ENCODE results near the gene HTR2C.
A peak's percentile ranks its signal among the peaks of the same experiment; 100 is the strongest.

HTR2C gene

GRCh38 chrX:114841051-114841450, 257.2 kb downstream of the HTR2C start:
- ATAC-seq = peak; percentile 40; the same call in 1 of the 3 replicates
- no peak for TF ChIP-seq ARNTL (CRISPR knock-in tag; IDR thresholded peaks at IDR 0.05; ENCODE audit: borderline replicate concordance, low read depth)
- TF ChIP-seq TOX (CRISPR knock-in tag; IDR thresholded peaks at IDR 0.05; ENCODE audit: borderline replicate concordance) = no peak
- no peak for TF ChIP-seq ZC3H10 (CRISPR knock-in tag; IDR thresholded peaks at IDR 0.05)
- no peak for TF ChIP-seq ZNF565 (CRISPR knock-in tag; conservative IDR thresholded peaks at IDR 0.05; ENCODE audit: low read depth)
- no peak for TF ChIP-seq PATZ1 (CRISPR knock-in tag; IDR thresholded peaks at IDR 0.05; ENCODE audit: borderline replicate concordance)

GRCh38 chrX:114842181-114842580, 258.3 kb downstream of the HTR2C start:
- no peak for ATAC-seq
- TF ChIP-seq ARNTL (CRISPR knock-in tag; IDR thresholded peaks at IDR 0.05; ENCODE audit: borderline replicate concordance, low read depth) (no peak), BACH2 (CRISPR knock-in tag; IDR thresholded peaks at IDR 0.05; ENCODE audit: borderline replicate concordance) (no peak), CSDC2 (CRISPR knock-in tag; IDR thresholded peaks at IDR 0.05) (no peak), ZNF565 (CRISPR knock-in tag; conservative IDR thresholded peaks at IDR 0.05; ENCODE audit: low read depth) (no peak), GLIS3 (CRISPR knock-in tag; IDR thresholded peaks at IDR 0.05) (no peak), TOX (CRISPR knock-in tag; IDR thresholded peaks at IDR 0.05; ENCODE audit: borderline replicate concordance) (no peak), CREB5 (CRISPR knock-in tag; IDR thresholded peaks at IDR 0.05; ENCODE audit: low read depth) (no peak), ZFP3 (CRISPR knock-in tag; IDR thresholded peaks at IDR 0.05) (no peak), ISL1 (CRISPR knock-in tag; IDR thresholded peaks at IDR 0.05) (no peak), CSRNP3 (CRISPR knock-in tag; IDR thresholded peaks at IDR 0.05) (no peak), ESRRG (CRISPR knock-in tag; IDR thresholded peaks at IDR 0.05) (no peak), PPARA (CRISPR knock-in tag; IDR thresholded peaks at IDR 0.05; ENCODE audit: borderline replicate concordance) (no peak), SNAI2 (CRISPR knock-in tag; IDR thresholded peaks at IDR 0.05) (no peak), OSR1 (CRISPR knock-in tag; IDR thresholded peaks at IDR 0.05) (no peak), RARB (CRISPR knock-in tag; IDR thresholded peaks at IDR 0.05) (no peak), ZC3H10 (CRISPR knock-in tag; IDR thresholded peaks at IDR 0.05) (no peak), ZNF8 (CRISPR knock-in tag; IDR thresholded peaks at IDR 0.05) (no peak), POU6F1 (CRISPR knock-in tag; IDR thresholded peaks at IDR 0.05; ENCODE audit: borderline replicate concordance, low read depth) (no peak), ZFP30 (CRISPR knock-in tag; IDR thresholded peaks at IDR 0.05) (no peak)

GRCh38 chrX:114889481-114889880, 305.6 kb downstream of the HTR2C start:
- TF ChIP-seq ARNTL (CRISPR knock-in tag; IDR thresholded peaks at IDR 0.05; ENCODE audit: borderline replicate concordance, low read depth) = no peak
- TF ChIP-seq ZNF70 (CRISPR knock-in tag; IDR thresholded peaks at IDR 0.05) = no peak
- TF ChIP-seq ISL1 (CRISPR knock-in tag; IDR thresholded peaks at IDR 0.05) = no peak
- TF ChIP-seq CREB5 (CRISPR knock-in tag; IDR thresholded peaks at IDR 0.05; ENCODE audit: low read depth) = no peak
- TF ChIP-seq POU6F1 (CRISPR knock-in tag; IDR thresholded peaks at IDR 0.05; ENCODE audit: borderline replicate concordance, low read depth) = no peak
- TF ChIP-seq PPARA (CRISPR knock-in tag; IDR thresholded peaks at IDR 0.05; ENCODE audit: borderline replicate concordance) = no peak
- TF ChIP-seq ZNF8 (CRISPR knock-in tag; IDR thresholded peaks at IDR 0.05) = no peak
- no peak for TF ChIP-seq TCF4 (CRISPR knock-in tag; IDR thresholded peaks at IDR 0.05; ENCODE audit: borderline replicate concordance)
- TF ChIP-seq ZC3H10 (CRISPR knock-in tag; IDR thresholded peaks at IDR 0.05) = no peak
- TF ChIP-seq ZNF565 (CRISPR knock-in tag; conservative IDR thresholded peaks at IDR 0.05; ENCODE audit: low read depth) = no peak
- TF ChIP-seq TOX (CRISPR knock-in tag; IDR thresholded peaks at IDR 0.05; ENCODE audit: borderline replicate concordance) = no peak
- ATAC-seq = no peak

All from SK-N-SH treated with all-trans-retinoic acid at 6 μM for 48 hours (cell line).